DLD1 (cell line): Measurements from ENCODE around the gene KRTAP10-8.
"Not testable (repeated sequence)": the region's sequence is repeated elsewhere in the genome, so short reads cannot be mapped to it uniquely, and the experiment has no call there.

ENCODE experiments used
- in situ Hi-C: cut with HindIII; loops from 2 replicates; pipeline ENCODE4 v1.10.0; 2017; ENCODE audit warnings: low sequenced_read_pairs

The KRTAP10-8 gene

GRCh38 chr21:44616591-44616926 lies 4.7 kb downstream of the KRTAP10-8 start:
- in situ Hi-C loops: no loop called here

GRCh38 chr21:44617071-44617501 lies 5.2 kb downstream of the KRTAP10-8 start:
- in situ Hi-C loops: no loop called here

GRCh38 chr21:44618504-44618903 lies 6.6 kb downstream of the KRTAP10-8 start:
- in situ Hi-C loops: no loop called here

- in situ Hi-C loops: no loop called here
Measured at GRCh38 chr21:44618909-44619308, 7.0 kb downstream of the KRTAP10-8 start.

- in situ Hi-C loops: no loop called here
Measured at GRCh38 chr21:44619886-44620285, 8.0 kb downstream of the KRTAP10-8 start.

- in situ Hi-C loops: no loop called here
Measured at GRCh38 chr21:44623575-44623974, 11.7 kb downstream of the KRTAP10-8 start.

- in situ Hi-C loops: no loop called here
Measured at GRCh38 chr21:44625756-44626155, 13.9 kb downstream of the KRTAP10-8 start.

GRCh38 chr21:44626262-44626661 lies 14.4 kb downstream of the KRTAP10-8 start:
- in situ Hi-C loops: no loop called here

- in situ Hi-C loops: no loop called here
Measured at GRCh38 chr21:44626673-44627143, 14.8 kb downstream of the KRTAP10-8 start, which contains the start of gene KRTAP10-9. Gene KRTAP10-9, plus strand, starts transcription at chr21:44627093. Its CDS starts 79 bp downstream, at chr21:44627172.

- in situ Hi-C loops: not testable (repeated sequence)
Measured at GRCh38 chr21:44627181-44627822, 15.4 kb downstream of the KRTAP10-8 start.

- in situ Hi-C loops: not testable (repeated sequence)
Measured at GRCh38 chr21:44627831-44628233, 16.0 kb downstream of the KRTAP10-8 start.

- in situ Hi-C loops: no loop called here
Measured at GRCh38 chr21:44628707-44629391, 17.0 kb downstream of the KRTAP10-8 start.

GRCh38 chr21:44630440-44630839 lies 18.6 kb downstream of the KRTAP10-8 start:
- in situ Hi-C loops: no loop called here

- in situ Hi-C loops: no loop called here
Measured at GRCh38 chr21:44632067-44632466, 20.2 kb downstream of the KRTAP10-8 start.

GRCh38 chr21:44636209-44637017 lies 24.5 kb downstream of the KRTAP10-8 start:
- in situ Hi-C loops: no loop called here

- in situ Hi-C loops: no loop called here
Measured at GRCh38 chr21:44637018-44637850, 25.4 kb downstream of the KRTAP10-8 start, which contains the start of gene KRTAP10-10. Gene KRTAP10-10, plus strand, starts transcription at chr21:44637356. Its CDS starts 62 bp downstream, at chr21:44637418.

- in situ Hi-C loops: not testable (repeated sequence)
Measured at GRCh38 chr21:44637851-44638348, 26.0 kb downstream of the KRTAP10-8 start.

- in situ Hi-C loops: not testable (repeated sequence)
Measured at GRCh38 chr21:44638506-44639330, 26.8 kb downstream of the KRTAP10-8 start.

- in situ Hi-C loops: no loop called here
Measured at GRCh38 chr21:44639331-44639655, 27.4 kb downstream of the KRTAP10-8 start.

- in situ Hi-C loops: no loop called here
Measured at GRCh38 chr21:44640761-44641160, 28.9 kb downstream of the KRTAP10-8 start.
